Uterus (tissue), 2 donors: ENCODE results near the gene PIGR.

Source experiments
- CTCF ChIP-seq, 4 experiments: fragments of 200-600 bp in 2 of 4; fragments of 450-650 bp in 2 of 4; sonication (generic) in 2 of 4; IDR thresholded peaks; one replicate each; pipeline ENCODE4 v1.5.1; 2016 to 2019; ENCODE audit warnings: antibody characterized with exemption in 4 of 4, mild to moderate bottlenecking in 2 of 4, moderate library complexity in 1 of 4
- POLR2A ChIP-seq, 2 donors: fragments of 450-650 bp; IDR thresholded peaks; one replicate each; pipeline ENCODE4 v1.6.1; 2016; ENCODE audit warnings: antibody characterized with exemption in 2 of 2, mild to moderate bottlenecking in 1 of 2, moderate library complexity in 1 of 2

- TF ChIP-seq POLR2A (IDR thresholded peaks at IDR 0.05) (no peak), CTCF (IDR thresholded peaks at IDR 0.05) (no peak)
These were observed 62.4 kb downstream of the PIGR start for GRCh38 chr1:206883876-206884275.
